Adipose tissue (tissue), 3 donors: Measurements from ENCODE around the gene KLHL15. TPM values are rescaled to one million over a fixed set of nuclear protein-coding genes. Genes with fewer than 3 reads are reported as not detected.
"Not testable (repeated sequence)": the region's sequence is repeated elsewhere in the genome, so short reads cannot be mapped to it uniquely, and the experiment has no call there.

Experiments used
- H3K27ac ChIP-seq: one replicate; pipeline ENCODE4 v1.5.1; 2013; ENCODE audit warnings: low read depth, low read length
- WGBS, 3 donors: extraction: QIAGEN DNeasy Blood & Tissue Kit; methylation state at CpG; one replicate each; pipeline ENCODE4 v1.1.7; 2013; 5-methylcytosine and 5-hydroxymethylcytosine counted together
- polyA plus RNA-seq, 3 donors: library from polyadenylated mRNA; stranded (reverse); fragments of 200-250 nt; gene quantifications; one replicate each; pipeline ENCODE4 v1.2.3, GENCODE V29; 2013
- donor health status: healthy with polysubstance abuse.
- donor health status: Bipolar disorder and iron deficiency.
- donor health status: healthy.

KLHL15 gene
- polyA plus RNA-seq = 10 to 100 TPM in 1 of 3 donors, 1 to 10 TPM in 2; 2.2 to 14.3 (median 4.5) TPM

- peak within 1 kb of the TSS; percentile 95 for H3K27ac ChIP-seq
- whole genome bisulfite sequencing, 3 donors = 75 to 86% (median 84%) methylated on average over 7 of the region's 7 CpGs
These were observed at the start of gene KLHL15 for GRCh38 chrX:24027086-24027485. Gene KLHL15, minus strand, starts transcription at chrX:24027186. Its CDS starts 20,493 bp downstream, at chrX:24006693.

GRCh38 chrX:24069877-24070276 is 42.9 kb upstream of the KLHL15 start:
- H3K27ac ChIP-seq = no peak overlapping the region
- WGBS, 3 donors = 70 to 95% (median 95%) methylated on average over 9 of the region's 9 CpGs

GRCh38 chrX:24063488-24063887 is 36.5 kb upstream of the KLHL15 start:
- 78 to 94% (median 89%) methylated on average over 6 of the region's 6 CpGs for WGBS, 3 donors
- no peak overlapping the region for H3K27ac ChIP-seq

- peak overlapping the region; percentile 54 for H3K27ac ChIP-seq
- WGBS, 3 donors = 0 to 2% (median 1%) methylated on average over 12 to 14 of the region's 14 CpGs
These were observed 28.0 kb upstream of the KLHL15 start for GRCh38 chrX:24055043-24055356.

GRCh38 chrX:24054182-24055042 is 27.4 kb upstream of the KLHL15 start, which contains the start of gene EIF2S3:
Gene EIF2S3, plus strand, starts transcription at chrX:24054956. Its CDS starts 13 bp downstream, at chrX:24054969.
- peak within 1 kb of the TSS; percentile 54 for H3K27ac ChIP-seq
- WGBS, 3 donors = 1% methylated on average over 42 to 57 of the region's 57 CpGs

GRCh38 chrX:24050522-24051318 is 23.7 kb upstream of the KLHL15 start:
- not testable (repeated sequence) for H3K27ac ChIP-seq
- 80 to 84% (median 82%) methylated on average over 21 to 26 of the region's 26 CpGs for WGBS, 3 donors

- H3K27ac ChIP-seq = not testable (repeated sequence)
- WGBS, 3 donors = 95 to 100% (median 96%) methylated on average over 1 to 21 of the region's 24 CpGs
These were observed 22.7 kb upstream of the KLHL15 start for GRCh38 chrX:24049643-24050042.

GRCh38 chrX:24046060-24046459 is 19.1 kb upstream of the KLHL15 start:
- H3K27ac ChIP-seq = not testable (repeated sequence)

- no peak overlapping the region for H3K27ac ChIP-seq
- 65 to 84% (median 83%) methylated on average over 4 of the region's 4 CpGs for WGBS, 3 donors
These were observed 10.7 kb upstream of the KLHL15 start for GRCh38 chrX:24037729-24038128.

- WGBS, 3 donors = 73 to 85% (median 81%) methylated on average over 5 of the region's 5 CpGs
- no peak overlapping the region for H3K27ac ChIP-seq
These were observed 7.5 kb upstream of the KLHL15 start for GRCh38 chrX:24034485-24034884.

GRCh38 chrX:24030597-24030996 is 3.6 kb upstream of the KLHL15 start:
- WGBS, 3 donors = 64 to 83% (median 68%) methylated on average over 5 of the region's 5 CpGs
- H3K27ac ChIP-seq = no peak overlapping the region

- no peak overlapping the region for H3K27ac ChIP-seq
- 86 to 97% (median 96%) methylated on average over 6 of the region's 6 CpGs for WGBS, 3 donors
These were observed 999 bp upstream of the KLHL15 start for GRCh38 chrX:24027985-24028384.

- no peak overlapping the region for H3K27ac ChIP-seq
- 4 to 33% (median 5%) methylated on average over 13 of the region's 13 CpGs for WGBS, 3 donors
These were observed 554 bp downstream of the KLHL15 start for GRCh38 chrX:24026432-24026831.

GRCh38 chrX:24025741-24026403 is 1.1 kb downstream of the KLHL15 start:
- 0 to 22% (median 1%) methylated on average over 18 to 45 of the region's 46 CpGs for WGBS, 3 donors
- peak overlapping the region; percentile 95 for H3K27ac ChIP-seq

GRCh38 chrX:24024819-24025740 is 1.9 kb downstream of the KLHL15 start:
- H3K27ac ChIP-seq = peak overlapping the region; percentile 95
- 0 to 28% (median 0%) methylated on average over 16 to 99 of the region's 111 CpGs for WGBS, 3 donors

GRCh38 chrX:24023972-24024669 is 2.9 kb downstream of the KLHL15 start:
- 1 to 30% (median 2%) methylated on average over 19 of the region's 19 CpGs for WGBS, 3 donors
- H3K27ac ChIP-seq = no peak overlapping the region

- H3K27ac ChIP-seq = no peak overlapping the region
- 7 to 27% (median 8%) methylated on average over 1 of the region's 1 CpG for WGBS, 3 donors
These were observed 3.4 kb downstream of the KLHL15 start for GRCh38 chrX:24023544-24023943.
